HL-60/S4 treated with phorbol 12-myristate 13-acetate at 8.2 ng/mL for 4 days and 3 days (cell line): ENCODE results near the gene HSF4.

Experiments
- in situ Hi-C: fragments of 300-500 bp; cut with MboI; formaldehyde crosslinking; loops from 2 replicates; pipeline ENCODE4 v1.15.0; 2022; ENCODE audit warnings: low sequenced_read_pairs

HSF4 gene

DNA sequence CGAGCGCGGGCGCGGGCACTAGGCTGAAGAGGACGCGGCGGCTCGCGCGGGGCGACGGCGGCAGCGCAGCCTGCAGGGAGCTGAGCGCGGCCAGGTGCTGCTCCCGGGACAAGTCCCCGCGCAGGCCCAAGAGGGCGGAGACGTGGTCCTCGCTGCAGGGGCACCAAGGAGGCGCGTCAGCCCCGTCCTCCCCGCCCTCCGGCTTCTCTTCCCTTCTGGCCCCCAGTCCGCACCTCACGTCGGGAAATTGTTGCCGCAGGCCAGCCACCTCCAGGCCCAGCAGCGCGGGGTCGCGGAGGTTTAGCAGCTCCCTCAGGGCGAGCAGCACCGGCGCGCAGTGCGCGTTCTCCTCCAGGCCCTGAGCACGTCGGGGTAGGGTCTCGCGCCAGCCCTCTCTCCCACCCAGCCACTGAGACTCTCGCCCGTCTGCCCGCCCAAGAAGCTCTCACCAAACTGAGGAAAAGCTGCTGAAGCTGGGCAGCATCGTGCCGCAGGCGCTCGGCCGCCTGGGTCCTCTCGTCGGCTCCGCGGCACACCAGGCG lies 20.0 kb downstream of the HSF4 start:
- in situ Hi-C loops: no loop called here

DNA sequence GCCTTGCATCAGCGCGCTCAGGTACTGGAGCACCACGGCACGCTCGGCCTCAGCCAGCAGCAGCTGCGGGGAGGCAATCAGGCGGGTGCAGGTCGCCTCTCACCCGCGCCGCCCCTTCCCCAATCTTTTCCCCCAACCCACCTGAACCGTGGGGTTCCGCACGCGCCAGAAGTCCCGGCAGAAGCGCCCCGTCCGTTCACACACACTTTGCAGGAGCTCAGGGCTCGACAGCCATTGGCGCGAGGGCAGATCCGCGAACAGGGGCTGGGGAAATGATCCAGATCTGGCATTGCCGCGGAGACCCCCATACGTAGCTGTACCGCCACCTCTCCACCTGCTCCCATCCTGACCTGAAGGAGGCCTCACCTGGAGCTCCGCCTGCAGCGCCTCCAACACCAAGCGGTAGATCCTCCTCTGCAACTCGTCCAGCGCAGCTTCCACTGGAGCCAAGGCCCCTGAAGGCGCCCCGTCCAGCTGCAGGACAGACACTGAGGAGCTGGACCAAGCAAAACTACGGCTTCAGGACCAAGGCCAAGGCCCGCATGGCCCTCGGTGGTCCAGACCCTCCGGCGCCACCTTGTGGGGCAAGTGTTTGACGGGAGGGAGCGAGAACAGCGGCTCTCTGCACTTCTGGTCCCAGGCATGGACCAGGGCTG lies 20.6 kb downstream of the HSF4 start:
- in situ Hi-C loops: no loop called here

DNA sequence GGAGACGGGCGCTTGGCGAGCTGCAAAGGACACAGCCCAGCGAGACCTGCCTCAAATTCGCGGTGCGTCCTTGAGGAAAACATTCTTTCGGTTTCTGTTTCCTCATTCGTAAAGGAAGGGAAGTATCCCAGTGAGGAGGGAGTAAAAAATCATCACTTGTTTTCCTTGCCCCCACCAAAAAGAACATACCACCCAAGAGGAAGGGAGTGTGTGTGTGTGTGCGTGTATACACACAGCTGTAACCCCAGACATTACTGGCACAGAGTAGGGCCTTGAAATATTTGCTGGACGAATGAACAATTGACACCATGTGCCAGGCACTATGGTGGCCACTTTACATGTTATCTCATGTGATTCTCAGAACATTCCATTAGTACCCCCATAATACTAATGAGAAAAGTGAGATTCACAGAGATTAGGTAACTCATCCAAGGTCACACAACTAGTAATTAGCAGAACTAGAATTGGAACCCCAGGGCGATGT lies 21.1 kb downstream of the HSF4 start:
- in situ Hi-C loops: no loop called here

DNA sequence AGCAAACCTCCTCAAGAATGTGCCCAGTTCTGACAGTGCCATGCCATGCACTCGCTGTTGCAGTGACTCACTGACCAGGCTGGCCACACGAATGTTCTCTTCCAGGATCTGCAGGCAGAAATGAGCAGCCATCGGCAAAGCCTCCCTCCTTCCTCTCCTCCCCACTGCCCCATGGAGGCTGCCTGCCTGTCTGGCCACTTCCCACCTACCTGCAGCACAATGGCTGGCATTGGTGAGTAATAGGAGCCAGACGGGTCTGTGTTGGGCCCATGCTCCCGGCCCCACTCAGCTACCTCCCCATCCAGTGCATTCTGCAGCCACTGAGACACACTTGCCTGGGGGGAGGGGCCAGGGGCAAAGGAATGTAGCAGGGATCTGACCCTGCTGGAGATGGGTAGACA lies 22.0 kb downstream of the HSF4 start:
- in situ Hi-C loops: no loop called here

DNA sequence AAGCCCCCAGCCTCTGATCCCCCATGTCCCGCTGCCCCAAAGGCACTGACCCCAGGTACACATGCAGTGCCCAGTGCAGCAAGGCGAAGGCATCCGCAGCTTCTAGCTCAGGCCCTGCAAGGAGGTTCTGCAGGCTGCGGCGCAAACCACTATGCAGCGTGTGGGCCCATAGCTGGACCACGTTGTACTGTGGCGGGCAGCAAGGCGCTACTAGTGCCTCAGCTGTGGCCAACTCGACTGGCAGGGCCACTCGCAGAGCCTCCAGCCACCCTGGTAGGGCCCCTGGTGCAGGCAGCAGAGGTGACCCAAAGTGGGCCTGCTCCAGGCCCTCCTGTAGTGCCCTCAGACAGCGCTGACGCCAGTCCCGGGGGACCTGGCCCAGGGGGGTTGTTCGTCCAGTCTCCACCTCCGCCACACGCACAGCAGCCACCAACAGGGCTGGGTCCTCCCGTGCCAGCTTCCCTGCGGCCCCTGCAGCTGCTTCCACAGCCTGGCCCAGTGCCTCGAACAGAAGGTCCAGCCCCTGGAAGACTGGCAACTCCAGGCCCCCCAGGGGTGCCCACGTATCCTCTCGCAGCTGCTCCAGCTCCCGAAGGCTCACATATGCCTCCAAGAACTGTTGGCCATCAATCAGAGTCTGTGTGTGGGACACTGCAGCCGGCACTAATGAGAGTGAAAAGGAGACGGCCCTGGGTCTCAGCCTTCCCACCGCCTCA lies 22.8 kb downstream of the HSF4 start:
- in situ Hi-C loops: no loop called here

DNA sequence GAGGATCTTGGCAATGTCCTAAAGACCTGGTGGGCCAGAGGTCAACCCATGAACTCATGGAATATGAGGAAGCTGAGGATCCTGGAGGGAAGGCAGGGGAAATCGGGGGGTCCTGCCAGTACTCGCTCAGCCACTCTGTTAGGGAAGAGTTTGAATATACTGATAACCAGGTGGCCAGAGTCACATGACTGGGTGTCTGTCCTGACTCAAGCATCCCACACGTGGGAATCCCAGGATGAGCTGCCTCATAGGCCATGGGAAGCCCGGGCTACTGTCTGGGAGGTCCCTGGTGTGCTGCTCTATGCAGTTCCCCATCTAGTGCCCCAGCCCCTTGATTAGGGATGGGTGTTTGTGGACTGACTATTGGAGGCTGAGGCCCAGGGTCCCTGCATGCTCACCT lies 23.8 kb downstream of the HSF4 start:
- in situ Hi-C loops: no loop called here

DNA sequence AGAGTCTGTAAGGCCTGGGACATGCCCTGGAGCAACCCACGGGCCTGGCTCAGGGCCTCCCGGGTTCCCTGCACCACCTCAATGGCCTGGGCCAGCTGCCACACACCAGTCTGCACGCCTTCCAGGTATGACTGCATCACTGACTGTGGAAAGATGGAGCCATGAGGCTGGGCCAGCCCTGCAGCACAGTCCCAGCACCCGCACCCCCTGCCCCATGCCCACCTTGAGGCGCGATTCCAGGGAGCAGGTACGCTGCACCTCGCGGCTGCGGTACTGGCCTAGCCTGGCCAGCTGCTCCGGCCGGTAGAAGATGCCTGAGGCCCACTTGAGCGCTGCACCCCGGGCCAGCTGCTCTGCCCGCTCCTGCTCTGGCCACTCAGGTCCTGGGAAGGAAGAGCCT lies 24.3 kb downstream of the HSF4 start:
- in situ Hi-C loops: no loop called here

DNA sequence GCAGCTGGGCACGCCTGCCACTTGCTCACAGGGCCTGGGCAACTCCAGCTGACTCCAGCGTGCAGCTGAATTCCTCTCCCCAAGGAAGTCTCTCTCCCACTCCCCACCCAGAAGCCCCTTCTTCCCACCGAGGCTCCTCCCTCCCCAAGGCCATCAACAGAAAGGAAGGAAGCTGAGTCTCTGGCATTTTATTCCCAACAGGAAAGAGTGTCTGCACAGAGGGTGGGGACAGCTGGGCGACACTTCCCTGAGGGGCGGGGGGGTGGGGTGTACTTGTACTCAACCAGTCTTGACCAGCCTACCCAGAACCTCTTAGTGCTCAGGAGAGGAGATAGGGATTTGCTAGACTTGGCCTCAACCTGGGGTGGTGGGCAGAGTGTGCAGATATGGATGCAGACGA lies 25.5 kb downstream of the HSF4 start, which contains the start of gene EXOC3L1:
TSS of gene EXOC3L1 (minus strand) at position 96 of the 400 bp plus-strand sequence. CDS start 460 bp downstream, outside the sequence.
- in situ Hi-C loops: no loop called here

DNA sequence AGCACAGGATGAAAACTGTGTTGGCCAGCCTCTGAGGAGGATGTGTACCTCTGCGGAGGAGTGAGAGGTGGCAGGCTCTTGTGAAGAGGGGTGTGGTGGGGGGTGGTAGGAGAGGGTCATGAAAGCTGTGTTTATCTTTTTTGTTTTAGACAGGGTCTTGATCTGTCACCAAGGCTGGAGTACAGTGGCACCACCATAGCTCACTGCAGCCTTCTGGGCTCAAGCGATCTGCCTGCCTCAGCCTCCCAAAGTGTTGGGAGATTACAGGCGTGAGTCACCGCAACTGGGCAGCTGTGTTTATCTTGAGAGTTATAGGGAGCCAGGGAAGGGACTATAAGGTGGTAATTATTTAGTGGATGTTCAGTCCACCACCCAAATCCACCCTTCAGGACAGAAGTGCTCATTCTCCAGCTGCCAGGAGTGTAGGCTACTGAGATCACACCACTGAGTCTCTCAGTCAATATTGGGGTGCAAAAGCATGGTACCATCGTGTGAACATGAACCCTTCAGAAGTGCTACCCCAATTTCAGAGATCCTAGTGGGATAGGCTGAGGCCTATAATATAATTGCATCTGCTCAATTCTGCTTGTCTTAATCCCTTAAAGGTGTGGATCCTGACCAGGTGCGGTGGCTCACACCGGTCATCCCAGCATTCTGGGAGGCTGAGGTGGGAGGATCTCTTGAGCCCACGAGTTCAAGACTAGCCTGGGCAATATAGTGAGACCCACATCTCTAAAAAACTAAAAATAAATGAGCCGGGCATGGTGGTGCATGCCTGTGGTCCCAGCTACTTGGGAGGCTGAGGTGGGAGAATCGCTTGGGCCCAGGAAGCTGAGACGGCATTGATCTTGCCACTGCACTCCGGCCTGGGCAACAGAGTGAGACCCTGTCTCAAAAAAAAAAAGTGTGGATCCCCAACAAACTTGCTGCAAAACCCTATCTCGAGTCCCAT lies 26.2 kb downstream of the HSF4 start:
- in situ Hi-C loops: no loop called here

DNA sequence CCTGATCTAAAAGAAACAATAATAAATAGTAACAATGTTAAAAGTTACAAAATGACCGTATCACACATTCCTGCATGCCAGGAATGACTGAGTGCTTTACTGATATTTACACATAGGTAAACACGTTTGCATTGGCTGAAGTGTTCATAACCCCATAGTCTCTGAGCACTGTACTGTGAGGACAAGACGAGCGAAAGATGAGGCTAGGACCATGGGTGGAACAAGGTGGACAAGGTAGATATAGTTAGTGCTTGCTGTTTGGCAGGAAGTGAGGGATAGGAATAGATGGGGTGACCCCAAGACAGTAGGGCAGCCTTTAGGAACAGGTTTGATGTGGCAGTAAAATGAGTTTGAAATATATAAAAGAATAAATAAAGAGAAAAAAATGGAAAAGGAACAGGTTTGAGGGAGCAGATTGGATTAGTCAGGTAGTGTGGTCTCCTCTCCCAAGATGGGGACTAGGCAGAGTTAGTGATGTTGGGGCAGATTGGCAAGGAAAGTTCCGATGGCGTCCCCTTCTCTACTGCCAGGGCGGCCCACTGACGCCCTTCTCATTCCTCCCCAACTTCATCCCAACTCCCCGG lies 27.0 kb downstream of the HSF4 start:
- in situ Hi-C loops: no loop called here

DNA sequence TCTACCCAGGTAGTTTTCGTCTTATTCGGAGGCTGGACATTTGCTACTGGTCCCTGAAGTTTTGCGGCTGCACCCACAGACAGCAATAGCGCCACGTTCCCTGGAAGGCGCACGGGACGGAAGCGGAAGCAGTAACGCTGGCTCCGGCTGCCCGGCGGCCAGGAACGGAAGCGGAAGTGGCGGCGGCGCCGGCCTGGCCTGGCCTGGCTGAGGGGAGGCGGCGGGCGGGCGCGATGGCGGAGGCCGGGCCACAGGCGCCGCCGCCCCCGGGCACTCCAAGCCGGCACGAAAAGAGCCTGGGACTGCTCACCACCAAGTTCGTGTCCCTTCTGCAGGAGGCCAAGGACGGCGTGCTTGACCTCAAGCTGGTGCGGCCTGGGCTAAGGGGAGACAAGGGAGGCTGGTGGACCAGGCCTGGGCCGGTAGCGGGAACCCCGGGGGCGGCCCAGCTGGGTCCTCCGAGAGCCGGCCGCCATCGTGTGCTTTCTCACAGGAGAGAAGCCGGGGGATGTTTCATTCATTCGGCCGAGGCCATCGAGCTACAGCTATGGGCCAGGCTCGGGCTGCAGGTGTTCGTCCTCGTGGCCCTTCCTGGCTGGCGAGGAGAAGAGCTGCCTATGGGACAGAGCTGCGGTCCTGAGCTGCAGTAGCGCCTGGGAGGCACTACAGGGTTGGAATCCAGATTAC lies 27.6 kb downstream of the HSF4 start, which contains the start of gene E2F4:
TSS of gene E2F4 (plus strand) at position 161 of the 687 bp plus-strand sequence. CDS start at position 234, 73 bp downstream.
- in situ Hi-C loops: no loop called here

DNA sequence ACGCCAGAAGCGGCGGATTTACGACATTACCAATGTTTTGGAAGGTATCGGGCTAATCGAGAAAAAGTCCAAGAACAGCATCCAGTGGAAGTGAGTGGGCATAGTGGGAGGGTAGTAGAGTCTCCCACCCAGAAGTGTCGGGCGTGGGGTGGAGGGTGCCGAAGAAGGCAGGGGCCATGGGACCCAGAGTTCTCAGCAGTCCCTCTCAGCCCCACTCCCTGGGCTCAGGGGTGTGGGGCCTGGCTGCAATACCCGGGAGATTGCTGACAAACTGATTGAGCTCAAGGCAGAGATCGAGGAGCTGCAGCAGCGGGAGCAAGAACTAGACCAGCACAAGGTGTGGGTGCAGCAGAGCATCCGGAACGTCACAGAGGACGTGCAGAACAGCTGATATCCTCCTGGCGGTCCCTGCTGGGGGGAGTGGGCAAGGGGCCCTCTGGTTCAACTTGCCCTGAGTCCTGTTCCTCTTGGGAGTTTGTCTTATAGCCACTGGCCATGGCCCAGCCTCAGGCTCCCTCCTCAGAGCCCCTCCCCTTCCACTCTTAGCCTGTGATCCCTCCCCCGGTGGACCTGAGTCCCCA lies 28.3 kb downstream of the HSF4 start:
- in situ Hi-C loops: no loop called here

DNA sequence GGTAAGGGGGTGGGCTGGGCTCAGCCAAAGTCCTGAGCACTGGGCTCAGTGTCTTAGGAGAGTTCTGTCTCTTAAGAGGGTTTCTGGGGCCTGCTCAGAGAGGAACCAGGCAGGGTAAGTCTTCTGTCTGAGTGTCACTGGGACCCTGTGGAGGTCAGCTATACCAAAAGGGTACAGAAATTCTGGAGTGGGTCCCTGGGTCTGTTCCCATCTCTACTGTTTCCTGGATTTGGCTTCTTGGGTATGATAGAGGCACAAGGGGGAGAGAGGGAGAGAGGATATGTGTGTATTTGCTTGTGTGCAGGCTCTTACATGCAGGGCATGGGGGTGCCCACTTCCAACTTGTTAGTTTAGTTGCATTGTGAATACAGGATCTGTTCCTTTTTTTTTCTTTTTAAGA lies 29.0 kb downstream of the HSF4 start:
- in situ Hi-C loops: no loop called here

DNA sequence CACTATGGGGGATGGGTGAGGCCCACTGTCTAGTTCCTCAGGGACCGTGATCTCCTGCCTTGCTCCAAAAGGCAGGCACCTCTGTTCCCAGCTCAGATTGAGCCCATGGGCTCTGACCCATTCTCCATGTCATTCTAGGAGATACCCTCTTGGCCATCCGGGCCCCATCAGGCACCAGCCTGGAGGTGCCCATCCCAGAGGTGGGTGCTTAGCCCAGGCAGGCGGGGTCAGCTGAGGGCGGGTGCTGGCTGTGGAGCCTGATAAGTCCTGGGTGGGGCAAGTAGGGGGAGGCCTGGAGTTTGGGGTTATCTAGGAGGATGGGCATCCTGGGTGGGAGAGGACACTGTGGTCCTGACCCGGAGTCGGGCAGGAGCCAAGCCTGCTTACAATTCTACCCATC lies 29.7 kb downstream of the HSF4 start:
- in situ Hi-C loops: no loop called here

DNA sequence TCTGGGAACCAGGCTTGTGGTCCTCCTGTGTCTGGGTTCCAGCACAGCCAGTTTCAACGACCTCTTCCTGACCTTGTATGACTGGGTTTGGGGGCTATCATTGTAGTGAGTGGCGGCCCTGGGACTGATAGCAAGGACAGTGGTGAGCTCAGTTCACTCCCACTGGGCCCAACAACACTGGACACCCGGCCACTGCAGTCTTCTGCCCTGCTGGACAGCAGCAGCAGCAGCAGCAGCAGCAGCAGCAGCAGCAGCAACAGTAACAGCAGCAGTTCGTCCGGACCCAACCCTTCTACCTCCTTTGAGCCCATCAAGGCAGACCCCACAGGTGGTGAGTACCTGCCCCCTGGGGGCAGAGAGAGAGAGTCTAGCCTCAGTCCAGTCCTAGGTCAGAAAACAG lies 31.1 kb downstream of the HSF4 start:
- in situ Hi-C loops: no loop called here

DNA sequence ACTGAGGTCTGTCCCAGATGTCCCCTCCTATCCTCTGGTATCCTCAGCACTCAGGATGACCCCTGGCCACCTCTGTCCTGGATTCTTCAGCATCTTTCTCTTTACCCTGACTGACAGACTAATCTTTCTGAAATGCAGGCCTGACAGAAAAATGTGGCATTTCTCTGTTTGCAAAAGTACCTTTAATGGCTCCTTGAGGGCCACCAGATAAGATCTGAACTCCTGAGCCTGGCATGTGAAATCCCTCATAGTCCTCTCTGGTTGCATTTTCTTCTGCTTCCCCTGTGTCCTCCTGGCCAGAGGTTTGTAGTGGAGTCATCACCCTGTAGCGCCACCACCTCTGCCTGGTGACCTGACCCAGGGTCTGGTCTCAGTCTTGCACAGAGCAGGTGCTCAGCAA lies 32.3 kb downstream of the HSF4 start:
- in situ Hi-C loops: no loop called here

DNA sequence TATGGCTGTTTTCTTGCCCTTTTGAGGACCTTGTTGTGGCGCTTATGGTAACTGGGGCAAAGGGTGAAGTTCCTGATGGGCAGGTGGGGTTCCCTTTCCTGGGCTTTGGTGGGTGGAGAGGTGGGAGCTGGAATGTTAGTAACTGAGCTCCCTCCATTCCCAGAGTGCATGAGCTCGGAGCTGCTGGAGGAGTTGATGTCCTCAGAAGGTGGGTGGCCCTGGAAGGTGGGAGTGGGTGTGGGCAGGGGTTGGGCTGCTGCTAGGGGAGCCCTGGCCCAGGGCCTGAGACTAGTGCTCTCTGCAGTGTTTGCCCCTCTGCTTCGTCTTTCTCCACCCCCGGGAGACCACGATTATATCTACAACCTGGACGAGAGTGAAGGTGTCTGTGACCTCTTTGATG lies 33.2 kb downstream of the HSF4 start:
- in situ Hi-C loops: no loop called here

DNA sequence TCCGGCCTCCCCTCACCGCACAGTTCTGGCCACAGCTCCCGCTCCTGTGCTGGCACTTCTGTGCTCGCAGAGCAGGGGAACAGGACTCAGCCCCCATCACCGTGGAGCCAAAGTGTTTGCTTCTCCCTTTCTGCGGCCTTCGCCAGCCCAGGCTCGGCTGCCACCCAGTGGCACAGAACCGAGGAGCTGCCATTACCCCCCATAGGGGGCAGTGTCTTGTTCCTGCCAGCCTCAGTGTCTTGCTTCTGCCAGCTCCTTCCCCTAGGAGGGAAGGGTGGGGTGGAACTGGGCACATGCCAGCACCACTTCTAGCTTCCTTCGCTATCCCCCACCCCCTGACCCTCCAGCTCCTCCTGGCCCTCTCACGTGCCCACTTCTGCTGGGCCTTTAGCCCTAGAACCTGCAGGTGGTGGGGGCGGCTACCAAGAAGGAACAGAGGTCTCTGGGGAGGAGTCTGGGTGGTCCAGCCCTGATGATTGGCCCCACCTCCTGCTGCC lies 33.7 kb downstream of the HSF4 start:
- in situ Hi-C loops: no loop called here

DNA sequence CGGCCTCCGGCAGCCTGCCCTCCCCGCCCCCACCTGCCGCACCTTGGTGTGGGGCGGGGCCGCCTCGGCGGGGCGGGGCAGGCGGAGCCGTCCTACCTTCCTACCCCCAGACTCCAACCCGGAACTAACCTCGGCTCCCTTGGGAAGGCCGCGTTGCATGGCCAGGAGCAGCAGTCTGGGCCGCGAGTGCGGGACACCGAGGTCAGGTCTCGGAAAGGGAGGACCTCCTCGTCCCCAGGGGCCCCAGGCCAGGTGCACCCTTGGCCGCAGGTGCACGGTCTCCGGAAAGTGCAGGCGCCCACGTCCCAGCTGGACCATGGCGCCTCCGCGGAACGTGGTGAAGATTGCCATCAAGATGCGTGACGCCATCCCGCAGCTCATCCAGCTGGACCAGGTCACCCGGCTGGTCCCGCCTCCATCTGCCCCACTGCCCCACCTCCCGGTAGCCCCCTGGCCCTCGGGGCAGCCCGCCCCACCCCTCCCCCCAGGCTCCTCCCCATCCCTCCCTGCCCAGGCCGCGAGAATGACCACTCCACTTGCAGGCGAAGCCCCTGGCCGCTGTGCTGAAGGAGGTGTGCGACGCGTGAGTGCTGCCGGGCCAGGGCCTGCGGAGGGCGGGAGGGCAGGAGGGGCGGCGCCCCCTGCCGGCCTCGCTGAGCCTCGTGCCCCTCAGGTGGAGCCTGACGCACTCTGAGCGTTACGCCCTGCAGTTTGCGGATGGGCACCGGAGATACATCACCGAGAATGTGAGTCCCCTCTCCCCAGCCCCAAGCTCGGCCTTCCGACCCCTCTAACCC lies 34.7 kb downstream of the HSF4 start, which contains the start of gene ELMO3:
TSS of gene ELMO3 (plus strand) at position 121 of the 797 bp plus-strand sequence. CDS start at position 317, 196 bp downstream.
- in situ Hi-C loops: no loop called here
